Measurements from ENCODE around the gene PRODH2. TPM values are rescaled to one million over a fixed set of nuclear protein-coding genes. Genes with fewer than 3 reads are reported as not detected.

PRODH2 gene
- total and polyA plus RNA-seq, 2 of the 13 experiments (the other 11 are each of a cell fraction or from before 2014, with no cell fraction given), result 86.7 to 118 TPM

- H3K9me3 ChIP-seq (ENCODE audit: low read length), result no peaks in the 10 kb centered on the region
- H3K27ac ChIP-seq (ENCODE audit: extremely low read length, insufficient read depth, low read length), result no peak overlapping the region
- H4K20me1 ChIP-seq (ENCODE audit: insufficient read depth, low read length), result no peaks in the 10 kb centered on the region
- peaks cover 0 to 2% of the 10 kb centered on the region in 2 experiments; a peak in 2 of 5 replicates for H3K36me3 ChIP-seq (replicated peaks in 1 of 2; ENCODE audit: control insufficient read depth in 1 of 2, insufficient read depth in 2 of 2, low read length in 2 of 2)
- intact Hi-C loops (cut with micrococcal nuclease; ENCODE audit: unreplicated experiment), result no loop called here
- WGBS (ENCODE audit: low lambda C conversion rate), result 97% methylated on average over 9 of the region's 9 CpGs
- H3K79me2 ChIP-seq (ENCODE audit: insufficient read depth, low read length), result no peaks in the 10 kb centered on the region
- ChIA-PET POLR2A (no interaction called here), CTCF (ENCODE audit: low intra/inter-chr PET ratio, low total read pairs) (no interaction called here)
- H3K9ac ChIP-seq (ENCODE audit: insufficient read depth, low read depth, low read length), result no peak overlapping the region
- no TSS peak for BruUV-seq (replicated peaks)
- peaks cover 42% of the 10 kb centered on the region for H3K4me1 ChIP-seq (ENCODE audit: insufficient read depth, low read length)
- H3K4me3 ChIP-seq (replicated peaks in 1 of 3; ENCODE audit: insufficient read depth in 1 of 3, low read depth in 2 of 3, low read length in 3 of 3), result no peak overlapping the region
- TF ChIP-seq GABPB1 (CRISPR knock-in tag; IDR thresholded peaks at IDR 0.05) (no peak), SSRP1 (CRISPR knock-in tag; IDR thresholded peaks at IDR 0.05) (no peak), RAD21 (CRISPR knock-in tag; IDR thresholded peaks at IDR 0.05) (no peak), U2AF2 (IDR thresholded peaks at IDR 0.05; ENCODE audit: low read depth, low read length) (no peak), RBAK (CRISPR knock-in tag; IDR thresholded peaks at IDR 0.05) (no peak), MAZ (IDR thresholded peaks at IDR 0.05; ENCODE audit: borderline replicate concordance, low read depth, low read length) (no peak), MAZ (CRISPR knock-in tag; IDR thresholded peaks at IDR 0.05; ENCODE audit: low read depth) (no peak), CEBPB (IDR thresholded peaks at IDR 0.05; ENCODE audit: borderline replicate concordance, low read depth, low read length) (no peak), SIX4 (CRISPR knock-in tag; IDR thresholded peaks at IDR 0.05) (no peak), ZNF432 (CRISPR knock-in tag; IDR thresholded peaks at IDR 0.05; ENCODE audit: borderline replicate concordance) (no peak), TBL1XR1 (IDR thresholded peaks at IDR 0.05; ENCODE audit: borderline replicate concordance, low read length, partially characterized antibody) (no peak), CHD2 (IDR thresholded peaks at IDR 0.05; ENCODE audit: low read depth, low read length) (no peak), REST (IDR thresholded peaks at IDR 0.05; ENCODE audit: borderline replicate concordance in 1 of 2, low read depth in 1 of 2, low read length in 2 of 2) (no peak), GATA4 (IDR thresholded peaks at IDR 0.05; ENCODE audit: borderline replicate concordance, low read depth) (no peak), PBX2 (CRISPR knock-in tag; IDR thresholded peaks at IDR 0.05) (no peak), NFE2L2 (IDR thresholded peaks at IDR 0.05; ENCODE audit: low read length) (no peak), KLF11 (CRISPR knock-in tag; IDR thresholded peaks at IDR 0.05) (no peak)
- FAIRE-seq (no peak), DNase-seq (ENCODE audit: low spot score) (no peak), ATAC-seq (no peak)
- in situ Hi-C loops (cut with HindIII; ENCODE audit: extremely low pct_ligation_motif_present, low pct_unique_long_range_greater_than_20kb), result no loop called here
- H3K4me2 ChIP-seq (ENCODE audit: low read depth, low read length), result no peak overlapping the region
- H2AFZ ChIP-seq (ENCODE audit: low read length), result no peak overlapping the region
- no peaks in the 10 kb centered on the region for H3K27me3 ChIP-seq (ENCODE audit: control insufficient read depth in 1 of 2, insufficient read depth in 2 of 2, low read length in 2 of 2)
Measured at GRCh38 chr19:35781650-35782049, 31.0 kb downstream of the PRODH2 start.
